ENCODE measurements around the gene ZNF606. TPM values are rescaled to one million over a fixed set of nuclear protein-coding genes. Genes with fewer than 3 reads are reported as not detected.

The ZNF606 gene
- total RNA-seq, 1 experiment from 2014 or later = 16.1 TPM

GRCh38 chr19:57978586-57979289 is 23.9 kb downstream of the ZNF606 start:
- ATAC-seq (no peak), DNase-seq (ENCODE audit: low read depth, low spot score) (no peak)
- intact Hi-C loops (cut with micrococcal nuclease; ENCODE audit: unreplicated experiment) = no loop called here
- ChIA-PET POLR2A (no interaction called here), CTCF (interaction anchor here (0.5 kb wide), 1 partner anchor 31 kb away, joined by 3 read pairs; no protein-coding TSS in a partner anchor)
- Histone ChIP-seq H3K4me3 (ENCODE audit: low read depth in 2 of 2, low read length in 2 of 2) (no peak overlapping the region), H3K9me3 (ENCODE audit: control insufficient read depth, insufficient read depth, low read depth, low read length) (peaks cover 90% of the 10 kb centered on the region), H3K27me3 (ENCODE audit: control insufficient read depth, insufficient read depth, low read length) (no peaks in the 10 kb centered on the region), H3K36me3 (ENCODE audit: control insufficient read depth, insufficient read depth, low read length) (peaks cover under 1% of the 10 kb centered on the region; the same call in 1 of the 2 replicates), H3K4me1 (ENCODE audit: control insufficient read depth, insufficient read depth, low read length) (no peaks in the 10 kb centered on the region), H3K27ac (ENCODE audit: low read length) (no peak overlapping the region)
- TF ChIP-seq SIN3A (IDR thresholded peaks at IDR 0.05; ENCODE audit: borderline replicate concordance, insufficient read depth, low read depth, low read length) = no peak
- TF ChIP-seq TCF7L2 (IDR thresholded peaks at IDR 0.05; ENCODE audit: low read depth, low read length) = no peak
- no peak for TF ChIP-seq CTCF (IDR thresholded peaks at IDR 0.05)
- in situ Hi-C loops (cut with HindIII; ENCODE audit: low pct_unique_long_range_greater_than_20kb, low sequenced_read_pairs) = no loop called here
- TSS peak; percentile 24 for BruUV-seq (replicated peaks)

- Histone ChIP-seq H3K4me3 (ENCODE audit: low read depth in 2 of 2, low read length in 2 of 2) (no peak within 1 kb of the TSS), H3K27me3 (ENCODE audit: control insufficient read depth, insufficient read depth, low read length) (no peaks in the 10 kb centered on the region), H3K4me1 (ENCODE audit: control insufficient read depth, insufficient read depth, low read length) (no peaks in the 10 kb centered on the region), H3K27ac (ENCODE audit: low read length) (no peak within 1 kb of the TSS), H3K36me3 (ENCODE audit: control insufficient read depth, insufficient read depth, low read length) (no peaks in the 10 kb centered on the region), H3K9me3 (ENCODE audit: control insufficient read depth, insufficient read depth, low read depth, low read length) (peaks cover 53% of the 10 kb centered on the region)
- DNase-seq (ENCODE audit: low read depth, low spot score) = no peak
- intact Hi-C loops (cut with micrococcal nuclease; ENCODE audit: unreplicated experiment) (no loop called here), in situ Hi-C loops (cut with HindIII; ENCODE audit: low pct_unique_long_range_greater_than_20kb, low sequenced_read_pairs) (no loop called here)
- TF ChIP-seq REST (IDR thresholded peaks at IDR 0.05; ENCODE audit: insufficient read depth in 1 of 2, low read depth in 2 of 2, low read length in 1 of 2) = no peak
- POLR2A ChIA-PET = no interaction called here
- no peak for ATAC-seq
- BruUV-seq (replicated peaks) = no TSS peak
- CTCF ChIA-PET = no interaction called here
These were observed 28.2 kb downstream of the ZNF606 start, which contains the start of gene C19orf18 for GRCh38 chr19:57974434-57974833. TSS of gene C19orf18 (minus strand) at chr19:57974534. CDS start at chr19:57974432, 102 bp downstream.

- TF ChIP-seq REST (IDR thresholded peaks at IDR 0.05; ENCODE audit: insufficient read depth in 1 of 2, low read depth in 2 of 2, low read length in 1 of 2) (no peak), SIN3A (IDR thresholded peaks at IDR 0.05; ENCODE audit: borderline replicate concordance, insufficient read depth, low read depth, low read length) (no peak), CTCF (IDR thresholded peaks at IDR 0.05) (no peak), TCF7L2 (IDR thresholded peaks at IDR 0.05; ENCODE audit: low read depth, low read length) (no peak), POLR2AphosphoS5 (IDR thresholded peaks at IDR 0.05; ENCODE audit: low read depth, low read length) (no peak)
- Histone ChIP-seq H3K4me1 (ENCODE audit: control insufficient read depth, insufficient read depth, low read length) (no peaks in the 10 kb centered on the region), H3K27me3 (ENCODE audit: control insufficient read depth, insufficient read depth, low read length) (no peaks in the 10 kb centered on the region), H3K9me3 (ENCODE audit: control insufficient read depth, insufficient read depth, low read depth, low read length) (peaks cover 14% of the 10 kb centered on the region; the same call in 1 of the 2 replicates), H3K36me3 (ENCODE audit: control insufficient read depth, insufficient read depth, low read length) (no peaks in the 10 kb centered on the region), H3K4me3 (ENCODE audit: low read depth in 2 of 2, low read length in 2 of 2) (no peak overlapping the region), H3K27ac (ENCODE audit: low read length) (no peak overlapping the region)
- DNase-seq (ENCODE audit: low read depth, low spot score) = no peak
- POLR2A ChIA-PET = no interaction called here
- CTCF ChIA-PET = no interaction called here
- ATAC-seq = no peak
- in situ Hi-C loops (cut with HindIII; ENCODE audit: low pct_unique_long_range_greater_than_20kb, low sequenced_read_pairs) = no loop called here
- intact Hi-C loops (cut with micrococcal nuclease; ENCODE audit: unreplicated experiment) = no loop called here
- BruUV-seq (replicated peaks) = no TSS peak
These were observed 37.9 kb downstream of the ZNF606 start for GRCh38 chr19:57964761-57965160.

Data from Panc1 (cell line).